Liver (tissue), 3 donors: ENCODE measurements around the gene PPP2R5C.

Experiments used
- HNF4A ChIP-seq, 2 donors: conservative IDR thresholded peaks; 2 replicates each; pipeline ENCODE4 v1.6.1; 2016; ENCODE audit warnings: antibody characterized with exemption in 2 of 2, mild to moderate bottlenecking in 2 of 2
- HNF4G ChIP-seq: IDR thresholded peaks from 2 replicates; pipeline ENCODE4 v1.6.1; 2016; ENCODE audit warnings: antibody characterized with exemption
- RAD21 ChIP-seq, 2 donors: IDR thresholded peaks; 2 replicates each; pipeline ENCODE4 v1.6.1; 2016; ENCODE audit warnings: antibody characterized with exemption in 2 of 2, mild to moderate bottlenecking in 2 of 2
- TAF1 ChIP-seq: conservative IDR thresholded peaks from 2 replicates; pipeline ENCODE4 v1.6.1; 2016; ENCODE audit warnings: antibody characterized with exemption, mild to moderate bottlenecking
- YY1 ChIP-seq: IDR thresholded peaks from 2 replicates; pipeline ENCODE4 v1.6.1; 2016; ENCODE audit warnings: antibody characterized with exemption, mild to moderate bottlenecking
- TF ChIP-seq, protein P1 (sequence below): IDR thresholded peaks from 2 replicates; pipeline ENCODE4 v1.6.1; 2016; ENCODE audit warnings: antibody characterized with exemption
- TF ChIP-seq, protein P2 (sequence below): fragments of 150-350 bp; IDR thresholded peaks from 2 replicates; pipeline ENCODE4 v1.5.1; 2017; ENCODE audit warnings: improper control_type of control experiment, low read depth, low read length; ENCODE audit not compliant: missing input control
- TF ChIP-seq, protein P3 (sequence below): IDR thresholded peaks from 2 replicates; pipeline ENCODE4 v1.6.1; 2016; ENCODE audit warnings: antibody characterized with exemption
- TF ChIP-seq, protein P4 (sequence below): IDR thresholded peaks from 2 replicates; pipeline ENCODE4 v1.6.1; 2016; ENCODE audit warnings: antibody characterized with exemption
- donor health status: healthy.
- donor health status: healthy.

DNA sequence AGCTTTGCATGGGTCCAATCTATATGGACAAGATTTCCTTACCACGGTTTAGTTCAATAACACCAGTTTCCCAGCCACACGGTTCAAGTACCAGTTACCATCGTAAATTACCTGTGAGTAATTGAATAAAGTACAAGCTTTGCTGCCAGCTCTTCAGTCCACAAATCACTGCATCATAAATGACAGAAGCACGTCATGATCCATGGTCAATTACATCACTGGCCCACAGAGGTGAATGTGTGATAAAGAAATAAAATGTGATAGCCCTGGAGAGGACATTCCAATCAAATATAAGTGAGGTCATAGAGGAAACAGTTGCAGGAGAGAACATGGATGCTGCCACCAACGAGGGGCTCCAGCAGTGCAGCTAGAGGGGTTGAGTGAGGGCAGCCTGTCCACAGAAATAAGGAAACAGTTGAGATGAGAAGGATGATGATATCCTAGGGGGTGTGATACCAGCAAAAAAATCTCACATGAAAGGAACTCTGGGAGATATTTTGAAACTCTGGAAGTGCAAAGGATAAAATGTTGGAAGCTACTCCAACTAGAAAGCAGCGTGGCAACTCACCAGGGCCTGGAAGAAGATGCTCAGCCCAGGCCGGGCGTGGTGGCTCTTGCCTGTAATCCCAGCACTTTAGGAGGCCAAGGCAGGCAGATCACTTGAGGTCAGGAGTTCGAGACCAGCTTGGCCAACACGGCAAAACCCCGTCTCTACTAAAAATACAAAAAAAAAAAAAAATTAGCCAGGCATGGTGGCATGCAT is 197.1 kb downstream of the PPP2R5C start:
- TF ChIP-seq YY1 (no peak), RAD21 (IDR thresholded peaks at IDR 0.05) (no peak), HNF4A (conservative IDR thresholded peaks at IDR 0.05) (no peak), TAF1 (no peak), HNF4G (no peak)
- TF ChIP-seq, protein P1, sequence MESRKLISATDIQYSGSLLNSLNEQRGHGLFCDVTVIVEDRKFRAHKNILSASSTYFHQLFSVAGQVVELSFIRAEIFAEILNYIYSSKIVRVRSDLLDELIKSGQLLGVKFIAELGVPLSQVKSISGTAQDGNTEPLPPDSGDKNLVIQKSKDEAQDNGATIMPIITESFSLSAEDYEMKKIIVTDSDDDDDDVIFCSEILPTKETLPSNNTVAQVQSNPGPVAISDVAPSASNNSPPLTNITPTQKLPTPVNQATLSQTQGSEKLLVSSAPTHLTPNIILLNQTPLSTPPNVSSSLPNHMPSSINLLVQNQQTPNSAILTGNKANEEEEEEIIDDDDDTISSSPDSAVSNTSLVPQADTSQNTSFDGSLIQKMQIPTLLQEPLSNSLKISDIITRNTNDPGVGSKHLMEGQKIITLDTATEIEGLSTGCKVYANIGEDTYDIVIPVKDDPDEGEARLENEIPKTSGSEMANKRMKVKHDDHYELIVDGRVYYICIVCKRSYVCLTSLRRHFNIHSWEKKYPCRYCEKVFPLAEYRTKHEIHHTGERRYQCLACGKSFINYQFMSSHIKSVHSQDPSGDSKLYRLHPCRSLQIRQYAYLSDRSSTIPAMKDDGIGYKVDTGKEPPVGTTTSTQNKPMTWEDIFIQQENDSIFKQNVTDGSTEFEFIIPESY, result no peak
- TF ChIP-seq, protein P2, sequence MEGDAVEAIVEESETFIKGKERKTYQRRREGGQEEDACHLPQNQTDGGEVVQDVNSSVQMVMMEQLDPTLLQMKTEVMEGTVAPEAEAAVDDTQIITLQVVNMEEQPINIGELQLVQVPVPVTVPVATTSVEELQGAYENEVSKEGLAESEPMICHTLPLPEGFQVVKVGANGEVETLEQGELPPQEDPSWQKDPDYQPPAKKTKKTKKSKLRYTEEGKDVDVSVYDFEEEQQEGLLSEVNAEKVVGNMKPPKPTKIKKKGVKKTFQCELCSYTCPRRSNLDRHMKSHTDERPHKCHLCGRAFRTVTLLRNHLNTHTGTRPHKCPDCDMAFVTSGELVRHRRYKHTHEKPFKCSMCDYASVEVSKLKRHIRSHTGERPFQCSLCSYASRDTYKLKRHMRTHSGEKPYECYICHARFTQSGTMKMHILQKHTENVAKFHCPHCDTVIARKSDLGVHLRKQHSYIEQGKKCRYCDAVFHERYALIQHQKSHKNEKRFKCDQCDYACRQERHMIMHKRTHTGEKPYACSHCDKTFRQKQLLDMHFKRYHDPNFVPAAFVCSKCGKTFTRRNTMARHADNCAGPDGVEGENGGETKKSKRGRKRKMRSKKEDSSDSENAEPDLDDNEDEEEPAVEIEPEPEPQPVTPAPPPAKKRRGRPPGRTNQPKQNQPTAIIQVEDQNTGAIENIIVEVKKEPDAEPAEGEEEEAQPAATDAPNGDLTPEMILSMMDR, result no peak
- TF ChIP-seq, protein P3, sequence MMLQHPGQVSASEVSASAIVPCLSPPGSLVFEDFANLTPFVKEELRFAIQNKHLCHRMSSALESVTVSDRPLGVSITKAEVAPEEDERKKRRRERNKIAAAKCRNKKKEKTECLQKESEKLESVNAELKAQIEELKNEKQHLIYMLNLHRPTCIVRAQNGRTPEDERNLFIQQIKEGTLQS, result no peak
- TF ChIP-seq, protein P4, sequence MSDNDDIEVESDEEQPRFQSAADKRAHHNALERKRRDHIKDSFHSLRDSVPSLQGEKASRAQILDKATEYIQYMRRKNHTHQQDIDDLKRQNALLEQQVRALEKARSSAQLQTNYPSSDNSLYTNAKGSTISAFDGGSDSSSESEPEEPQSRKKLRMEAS, result no peak
